ENCODE results near the gene KRTAP16-1. TPM values are rescaled to one million over a fixed set of nuclear protein-coding genes. Genes with fewer than 3 reads are reported as not detected.

KRTAP16-1 gene
- total and polyA plus RNA-seq, 2 of the 13 experiments (the other 11 are each of a cell fraction or from before 2014, with no cell fraction given): not detected

DNA sequence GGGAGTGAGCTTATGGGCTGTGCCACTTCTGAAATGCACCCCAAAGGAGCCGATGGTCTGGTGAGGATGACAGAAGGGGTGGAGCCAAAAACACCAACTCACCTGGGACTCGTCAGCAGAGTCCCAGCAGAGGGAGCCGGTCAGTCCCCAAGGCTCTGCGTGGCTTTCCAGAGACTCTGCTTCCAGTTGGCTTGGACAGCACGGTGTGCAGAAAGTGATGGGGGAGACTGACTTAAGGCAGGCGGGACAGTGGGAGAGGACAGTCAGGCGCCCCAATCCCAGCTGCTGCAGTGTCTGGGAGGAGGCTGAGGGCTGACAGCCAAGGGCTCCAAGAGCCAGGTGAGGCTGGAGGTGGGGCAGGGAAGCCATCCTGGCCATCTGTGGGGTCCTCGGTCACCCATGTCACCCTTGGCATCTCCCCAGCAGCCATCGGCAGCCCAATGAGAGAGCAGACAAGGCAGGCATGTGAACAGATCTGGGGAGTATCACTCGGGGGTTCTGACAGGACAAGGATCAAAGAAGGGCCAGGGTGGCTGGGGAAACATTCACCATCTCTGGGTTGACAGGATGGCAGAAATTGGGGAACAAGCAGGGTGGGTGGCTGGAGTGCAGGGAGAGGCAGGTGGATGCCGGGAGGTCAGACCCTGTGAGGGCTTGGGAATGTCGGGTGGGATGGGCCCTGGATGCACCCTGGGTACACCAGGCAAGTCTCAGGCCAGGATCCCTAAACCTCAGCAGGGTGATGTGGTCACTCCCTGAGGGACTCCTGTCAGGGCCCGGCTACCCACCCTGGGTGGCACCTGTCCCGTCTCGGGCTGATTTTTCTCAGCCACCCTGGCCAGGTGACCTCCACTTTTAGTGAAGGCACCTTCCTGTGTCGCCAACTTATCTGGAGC, 15.3 kb upstream of the KRTAP16-1 start (continued):
- TF ChIP-seq, protein P1, sequence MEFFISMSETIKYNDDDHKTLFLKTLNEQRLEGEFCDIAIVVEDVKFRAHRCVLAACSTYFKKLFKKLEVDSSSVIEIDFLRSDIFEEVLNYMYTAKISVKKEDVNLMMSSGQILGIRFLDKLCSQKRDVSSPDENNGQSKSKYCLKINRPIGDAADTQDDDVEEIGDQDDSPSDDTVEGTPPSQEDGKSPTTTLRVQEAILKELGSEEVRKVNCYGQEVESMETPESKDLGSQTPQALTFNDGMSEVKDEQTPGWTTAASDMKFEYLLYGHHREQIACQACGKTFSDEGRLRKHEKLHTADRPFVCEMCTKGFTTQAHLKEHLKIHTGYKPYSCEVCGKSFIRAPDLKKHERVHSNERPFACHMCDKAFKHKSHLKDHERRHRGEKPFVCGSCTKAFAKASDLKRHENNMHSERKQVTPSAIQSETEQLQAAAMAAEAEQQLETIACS (CRISPR knock-in tag; IDR thresholded peaks at IDR 0.05): no peak

DNA sequence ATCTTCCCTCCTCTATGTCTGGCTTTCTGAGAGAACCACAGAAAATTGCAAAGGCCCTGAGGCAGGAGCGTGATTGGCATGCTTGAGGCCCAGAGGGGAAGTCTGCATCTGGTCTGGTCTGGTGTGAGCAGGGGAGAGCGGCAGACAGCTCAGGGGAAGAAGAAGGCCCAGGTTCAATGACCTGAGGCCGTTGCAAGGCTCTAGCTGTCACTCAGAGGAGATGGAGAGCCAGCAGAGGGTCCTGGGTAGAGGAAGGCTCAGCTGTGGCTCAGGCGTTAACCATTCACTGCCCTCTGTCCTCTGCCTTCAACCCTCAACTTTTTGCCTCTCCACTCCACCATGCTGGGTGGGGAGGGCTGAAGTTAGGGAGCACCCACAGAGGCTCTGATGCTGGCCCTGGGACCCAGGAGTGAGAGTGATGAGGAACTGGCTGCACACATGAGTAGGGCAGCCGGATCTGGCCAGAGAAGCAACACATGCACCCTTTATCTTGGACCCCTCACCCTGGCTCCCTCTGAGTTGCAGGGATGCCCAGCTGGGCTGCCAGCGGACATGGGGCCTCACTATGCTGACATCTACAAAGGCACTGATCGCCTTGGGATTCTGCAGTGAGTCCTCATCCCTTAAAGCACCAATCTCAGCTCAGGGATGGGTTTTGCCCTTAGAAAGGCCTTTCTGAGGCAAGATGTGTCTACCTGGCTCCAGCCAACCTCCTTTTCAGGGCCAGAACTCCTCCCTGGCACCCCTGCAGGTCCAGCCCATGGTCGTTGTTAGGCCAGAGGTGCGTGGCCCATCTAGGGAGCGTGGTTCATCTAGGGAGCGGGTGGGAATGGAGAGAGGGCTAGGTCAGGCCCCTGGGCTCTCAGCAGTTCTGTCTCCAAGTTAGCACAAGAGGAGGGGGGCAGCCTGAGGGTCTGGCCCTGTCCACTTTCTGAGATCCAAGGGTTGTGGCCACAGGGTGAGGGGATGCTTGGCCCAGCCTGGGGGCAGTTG, 14.1 kb upstream of the KRTAP16-1 start:
- ChIA-PET POLR2A (no interaction called here), CTCF (ENCODE audit: low intra/inter-chr PET ratio, low total read pairs) (interaction anchor here (0.6 to 2.4 kb wide), 2 partner anchors 414 to 520 kb away, joined by 3 to 16 read pairs; no protein-coding TSS in a partner anchor)
- no peak overlapping the region for H3K27ac ChIP-seq (ENCODE audit: extremely low read length, insufficient read depth, low read length)

More for the DNA sequence above, 14.1 kb upstream of the KRTAP16-1 start:
- FAIRE-seq (no peak), ATAC-seq (no peak), DNase-seq (ENCODE audit: low spot score) (no peak)
- in situ Hi-C loops (cut with HindIII; ENCODE audit: extremely low pct_ligation_motif_present, low pct_unique_long_range_greater_than_20kb): loop anchor here (5.0 kb wide), 2 partner anchors 416 to 466 kb away; no protein-coding TSS in a partner anchor
- TF ChIP-seq ZNF225 (CRISPR knock-in tag; IDR thresholded peaks at IDR 0.05): no peak
- no peak for TF ChIP-seq ZFP41 (CRISPR knock-in tag; IDR thresholded peaks at IDR 0.05; ENCODE audit: borderline replicate concordance)
- 0 out of 5 replicates have a peak, but pooled peaks cover 0 to 5% of the 10 kb centered on the region in 2 experiments for H3K27me3 ChIP-seq (ENCODE audit: control insufficient read depth in 1 of 2, insufficient read depth in 2 of 2, low read length in 2 of 2)
- no peak overlapping the region for H3K4me2 ChIP-seq (ENCODE audit: low read depth, low read length)
- no peak overlapping the region for H3K4me3 ChIP-seq (replicated peaks in 1 of 3; ENCODE audit: insufficient read depth in 1 of 3, low read depth in 2 of 3, low read length in 3 of 3)
- H3K9ac ChIP-seq (ENCODE audit: insufficient read depth, low read depth, low read length): no peak overlapping the region
- no peak overlapping the region for H2AFZ ChIP-seq (ENCODE audit: low read length)
- H3K4me1 ChIP-seq (ENCODE audit: insufficient read depth, low read length): no peaks in the 10 kb centered on the region
- 48% methylated on average over 11 of the region's 11 CpGs for WGBS (ENCODE audit: low lambda C conversion rate)
- no peaks in the 10 kb centered on the region for H4K20me1 ChIP-seq (ENCODE audit: insufficient read depth, low read length)
- BruUV-seq (replicated peaks): no TSS peak
- peaks cover 10% of the 10 kb centered on the region; the same call in 1 of the 2 replicates for H3K9me3 ChIP-seq (ENCODE audit: low read length)
- intact Hi-C loops (cut with micrococcal nuclease; ENCODE audit: unreplicated experiment): loop anchor here (1.0 to 5.0 kb wide), 2 partner anchors 414 to 466 kb away; no protein-coding TSS in a partner anchor
- no peaks in the 10 kb centered on the region for H3K36me3 ChIP-seq (replicated peaks in 1 of 2; ENCODE audit: control insufficient read depth in 1 of 2, insufficient read depth in 2 of 2, low read length in 2 of 2)
- H3K79me2 ChIP-seq (ENCODE audit: insufficient read depth, low read length): no peaks in the 10 kb centered on the region

Measured in HepG2 (cell line).